ENCODE measurements around the gene THAP11.
"Not testable (repeated sequence)": the region's sequence is repeated elsewhere in the genome, so short reads cannot be mapped to it uniquely, and the experiment has no call there.

Gene THAP11

DNA sequence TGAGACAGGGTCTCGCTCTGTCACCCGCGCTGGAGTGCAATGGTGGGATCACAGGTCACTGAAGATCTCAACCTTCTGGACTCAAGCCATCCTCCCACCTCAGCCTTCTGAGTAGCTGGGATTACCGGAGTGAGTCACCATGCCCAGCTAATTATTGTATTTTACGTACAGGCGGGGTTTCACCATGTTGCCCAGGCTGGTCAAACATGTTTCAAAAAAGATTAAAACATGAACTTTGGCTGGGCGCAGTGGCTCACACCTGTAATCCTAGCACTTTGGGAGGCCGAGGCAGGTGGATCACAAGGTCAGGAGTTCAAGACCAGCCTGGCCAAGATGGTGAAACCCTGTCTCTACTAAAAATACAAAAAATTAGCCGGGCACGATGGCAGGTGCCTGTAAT is 4.9 kb upstream of the THAP11 start:
- DNase-seq = not testable (repeated sequence)

DNA sequence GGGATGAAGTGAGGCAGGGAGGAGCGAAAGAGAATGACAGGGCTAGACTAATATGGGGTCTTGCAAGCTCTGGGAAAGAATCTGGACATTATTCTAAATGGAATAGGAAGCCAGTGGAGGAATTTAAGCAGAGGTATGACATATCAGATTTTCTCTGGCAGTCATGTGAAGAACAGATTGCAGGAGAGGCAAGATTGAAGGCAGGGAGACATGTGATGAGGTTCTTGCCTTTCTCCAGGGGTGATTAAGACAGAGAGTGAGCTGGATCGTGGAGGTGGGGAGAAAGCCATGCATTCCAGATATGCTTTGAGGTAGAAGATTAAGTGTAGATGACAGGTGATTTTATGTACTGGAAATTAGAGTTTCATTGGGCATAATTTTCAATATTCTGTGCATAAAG is 4.3 kb upstream of the THAP11 start:
- DNase-seq = no peak

DNA sequence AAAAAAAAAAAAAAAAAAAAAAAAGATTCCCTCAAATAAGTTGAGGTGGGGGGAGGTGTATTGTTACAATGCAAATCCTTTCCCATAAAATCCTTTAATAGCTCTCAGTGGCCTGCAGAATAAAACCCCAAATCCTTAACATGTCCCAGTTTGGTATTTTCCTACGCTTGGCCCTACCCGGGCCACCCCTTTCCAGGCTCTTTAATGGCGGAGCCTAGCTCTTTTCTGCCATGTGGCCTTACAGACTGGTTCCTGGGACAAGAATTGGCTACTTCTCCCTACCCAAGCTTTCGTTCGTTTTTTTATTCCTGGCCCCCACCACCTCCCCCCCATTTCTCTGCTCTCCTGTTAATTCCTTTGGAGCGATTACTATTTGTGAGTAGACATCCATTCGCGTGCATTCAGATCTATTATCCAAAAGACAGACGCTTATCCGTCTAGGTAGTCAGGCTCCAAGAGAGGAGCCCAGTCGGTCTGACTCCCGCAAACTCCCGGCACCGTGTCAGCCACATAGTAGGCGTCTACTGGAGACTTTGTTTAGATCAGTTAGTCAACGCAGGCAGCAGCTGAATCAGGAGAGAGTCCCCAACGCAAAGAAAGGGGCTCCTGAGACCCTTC is 813 bp upstream of the THAP11 start:
- no peak for DNase-seq

DNA sequence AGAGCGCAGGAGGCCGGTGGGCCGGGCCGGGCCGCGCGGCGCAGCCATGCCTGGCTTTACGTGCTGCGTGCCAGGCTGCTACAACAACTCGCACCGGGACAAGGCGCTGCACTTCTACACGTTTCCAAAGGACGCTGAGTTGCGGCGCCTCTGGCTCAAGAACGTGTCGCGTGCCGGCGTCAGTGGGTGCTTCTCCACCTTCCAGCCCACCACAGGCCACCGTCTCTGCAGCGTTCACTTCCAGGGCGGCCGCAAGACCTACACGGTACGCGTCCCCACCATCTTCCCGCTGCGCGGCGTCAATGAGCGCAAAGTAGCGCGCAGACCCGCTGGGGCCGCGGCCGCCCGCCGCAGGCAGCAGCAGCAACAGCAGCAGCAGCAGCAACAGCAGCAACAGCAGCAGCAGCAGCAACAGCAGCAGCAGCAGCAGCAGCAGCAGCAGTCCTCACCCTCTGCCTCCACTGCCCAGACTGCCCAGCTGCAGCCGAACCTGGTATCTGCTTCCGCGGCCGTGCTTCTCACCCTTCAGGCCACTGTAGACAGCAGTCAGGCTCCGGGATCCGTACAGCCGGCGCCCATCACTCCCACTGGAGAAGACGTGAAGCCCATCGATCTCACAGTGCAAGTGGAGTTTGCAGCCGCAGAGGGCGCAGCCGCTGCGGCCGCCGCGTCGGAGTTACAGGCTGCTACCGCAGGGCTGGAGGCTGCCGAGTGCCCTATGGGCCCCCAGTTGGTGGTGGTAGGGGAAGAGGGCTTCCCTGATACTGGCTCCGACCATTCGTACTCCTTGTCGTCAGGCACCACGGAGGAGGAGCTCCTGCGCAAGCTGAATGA is 606 bp downstream of the THAP11 start:
- no peak for DNase-seq

DNA sequence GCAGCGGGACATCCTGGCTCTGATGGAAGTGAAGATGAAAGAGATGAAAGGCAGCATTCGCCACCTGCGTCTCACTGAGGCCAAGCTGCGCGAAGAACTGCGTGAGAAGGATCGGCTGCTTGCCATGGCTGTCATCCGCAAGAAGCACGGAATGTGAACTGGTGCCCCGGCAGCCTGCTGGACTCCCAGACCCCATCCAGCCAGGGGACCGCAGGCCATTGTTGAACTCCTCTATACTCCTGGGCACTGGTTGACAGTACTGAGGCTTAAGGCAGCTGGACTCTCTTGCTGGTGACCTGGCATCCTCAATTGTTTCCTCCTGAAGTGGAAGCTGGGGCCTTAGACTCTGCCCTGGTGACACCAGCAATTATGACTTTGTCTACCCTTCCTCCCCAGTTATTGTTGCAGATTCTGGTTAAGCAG is 1.2 kb downstream of the THAP11 start:
- DNase-seq = no peak

DNA sequence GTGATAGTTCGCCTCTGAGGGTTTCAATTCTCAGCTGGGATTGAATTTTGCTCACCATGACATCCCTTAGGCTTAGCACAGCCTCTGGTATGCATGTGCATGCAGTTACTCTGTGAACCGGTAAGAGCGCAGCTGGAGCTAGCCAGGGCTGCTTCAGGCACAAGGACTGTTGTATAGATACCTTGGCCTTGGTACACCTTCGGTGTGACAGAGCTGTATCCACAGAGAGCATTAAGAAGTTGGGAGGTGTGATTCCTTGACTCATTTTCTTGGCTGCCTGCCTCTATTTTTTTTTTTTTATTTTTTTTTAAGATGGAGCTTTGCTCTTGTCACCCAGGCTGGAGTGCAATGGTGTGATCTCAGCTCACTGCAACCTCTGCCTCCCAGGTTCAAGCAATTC is 2.4 kb downstream of the THAP11 start:
- DNase-seq = no peak

DNA sequence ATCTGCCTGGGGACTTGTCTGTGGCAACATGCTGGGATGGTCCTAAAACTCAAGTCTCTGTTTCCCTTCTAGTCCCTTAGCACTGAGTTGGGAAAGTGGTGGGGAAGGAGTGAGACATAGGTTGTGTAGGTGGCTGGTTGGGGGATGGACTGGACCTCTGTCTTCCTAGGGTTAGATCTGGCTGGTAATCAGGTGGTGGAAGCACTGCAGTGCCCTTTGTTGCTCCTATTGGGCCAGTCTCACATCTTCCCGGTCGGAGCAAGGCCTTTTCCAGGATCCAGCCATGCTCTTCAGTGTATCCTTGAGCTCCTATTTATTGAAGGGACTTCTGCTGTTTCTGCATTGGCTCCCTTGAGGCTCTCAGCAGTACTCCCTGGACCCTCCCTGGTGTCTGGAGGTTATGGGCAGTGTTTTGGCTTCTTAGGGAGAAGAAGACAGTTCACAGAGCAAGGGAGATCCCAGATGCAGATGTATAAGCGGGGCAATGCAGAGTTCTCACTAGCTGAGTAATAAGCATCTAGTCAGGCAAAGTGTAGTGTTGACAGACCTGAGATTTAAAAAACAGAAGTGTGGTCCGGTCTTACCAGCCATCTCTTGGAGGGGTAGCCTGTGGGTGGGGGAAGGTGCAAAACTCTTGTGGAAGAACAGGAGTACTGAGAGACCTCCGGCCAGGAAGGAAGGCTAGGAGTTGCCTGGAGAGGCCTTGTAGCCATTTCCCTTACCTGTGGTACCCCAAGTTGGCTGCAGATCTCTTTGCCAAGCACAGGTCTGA is 3.4 kb downstream of the THAP11 start:
- DNase-seq = no peak

DNA sequence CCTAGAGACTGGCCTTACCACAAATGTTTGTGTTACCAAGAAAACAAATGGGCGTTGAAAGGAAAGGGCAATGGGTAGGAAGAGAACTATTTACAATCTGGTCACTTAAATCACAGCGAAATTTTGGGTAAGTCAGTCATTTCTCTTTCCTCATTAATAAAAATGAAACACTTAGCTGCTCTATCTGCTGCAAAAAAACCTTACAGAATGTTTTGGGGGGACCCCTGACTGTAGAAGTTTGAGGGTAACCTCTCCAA is 3.9 kb downstream of the THAP11 start:
- no peak for DNase-seq

DNA sequence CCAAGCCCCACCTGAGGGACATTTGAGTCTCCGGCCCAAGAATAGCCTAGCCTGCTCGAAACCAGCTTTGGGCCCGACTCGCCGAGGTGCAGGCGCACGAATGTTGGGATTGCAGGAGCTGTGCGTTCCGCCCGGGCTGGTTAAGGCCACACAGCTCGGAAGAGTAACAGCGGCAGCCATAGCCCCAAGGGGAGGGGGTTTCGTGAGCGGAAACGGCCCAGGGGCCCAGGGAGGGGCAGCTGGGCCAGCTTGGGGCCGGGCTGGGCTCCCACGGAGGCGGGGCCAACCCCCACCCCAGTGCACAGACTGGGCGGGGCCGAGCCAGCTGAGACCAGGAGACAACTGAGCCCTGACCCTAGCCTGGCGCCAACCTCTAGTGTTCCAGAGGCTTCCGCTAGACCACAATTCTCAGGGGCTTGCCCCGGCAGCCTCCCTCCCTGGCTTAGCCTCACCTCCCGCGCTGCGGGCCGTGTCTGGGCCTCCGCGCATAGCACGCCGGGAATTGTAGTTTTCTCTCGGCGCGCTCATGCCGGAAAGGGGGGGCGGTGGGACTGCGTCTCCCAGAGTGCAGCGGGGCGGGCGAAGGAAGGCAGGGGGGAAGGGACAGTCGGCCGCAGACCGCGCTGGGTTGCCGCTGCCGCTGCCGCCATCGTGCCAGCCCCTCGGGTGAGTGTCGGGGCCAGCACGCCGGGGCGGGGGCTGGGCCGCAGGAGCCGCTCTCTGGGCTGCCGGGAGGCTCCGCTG is 4.4 kb downstream of the THAP11 start, which contains the start of gene NUTF2:
Gene NUTF2, plus strand, starts transcription at position 614 of the 744 bp plus-strand sequence. CDS start 18,198 bp downstream, outside the sequence.
- peak; percentile 93 for DNase-seq

DNA sequence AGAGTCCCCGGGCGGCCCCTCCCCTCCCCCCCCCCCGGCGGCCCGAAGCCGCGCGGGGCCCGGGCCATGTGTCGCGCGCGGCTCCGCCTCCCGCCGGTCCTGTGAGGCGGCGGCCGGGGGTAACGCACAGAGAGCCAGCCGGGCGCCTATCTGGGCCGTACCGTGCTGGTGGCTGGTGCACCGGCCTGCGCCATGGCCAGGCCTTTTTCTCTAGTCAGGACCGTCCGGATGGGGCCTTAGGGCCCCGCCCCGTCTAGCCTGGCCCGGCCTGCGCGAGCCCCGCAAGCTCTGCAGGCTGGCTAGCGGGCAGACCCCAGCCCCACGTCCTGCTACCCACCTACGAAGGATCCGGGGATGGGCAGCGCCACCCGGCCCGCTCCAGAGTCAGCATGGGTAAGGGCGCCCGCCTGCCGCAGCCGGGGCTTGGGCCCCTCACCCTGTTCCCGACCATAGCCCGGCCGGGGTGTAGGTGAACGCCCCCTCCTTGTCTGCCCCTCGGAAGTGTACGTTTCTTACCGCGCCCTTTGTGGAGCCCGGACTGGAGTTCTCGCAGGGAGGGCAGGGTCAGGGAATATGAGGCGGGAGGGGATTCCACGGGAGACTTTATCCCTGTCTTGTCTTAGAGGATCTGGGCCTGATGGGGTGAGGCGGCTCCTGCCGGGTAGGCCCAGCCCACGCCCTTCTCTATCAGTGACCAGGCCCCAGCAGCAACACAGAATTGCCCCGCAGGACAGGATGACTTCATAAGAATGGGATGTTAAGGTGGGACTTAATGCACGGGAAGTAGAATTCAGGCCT is 5.1 kb downstream of the THAP11 start, which contains the start of gene CENPT:
Gene CENPT, minus strand, starts transcription at position 630 of the 798 bp plus-strand sequence. CDS start 13,834 bp downstream, outside the sequence.
- peak; percentile 57 for DNase-seq

DNA sequence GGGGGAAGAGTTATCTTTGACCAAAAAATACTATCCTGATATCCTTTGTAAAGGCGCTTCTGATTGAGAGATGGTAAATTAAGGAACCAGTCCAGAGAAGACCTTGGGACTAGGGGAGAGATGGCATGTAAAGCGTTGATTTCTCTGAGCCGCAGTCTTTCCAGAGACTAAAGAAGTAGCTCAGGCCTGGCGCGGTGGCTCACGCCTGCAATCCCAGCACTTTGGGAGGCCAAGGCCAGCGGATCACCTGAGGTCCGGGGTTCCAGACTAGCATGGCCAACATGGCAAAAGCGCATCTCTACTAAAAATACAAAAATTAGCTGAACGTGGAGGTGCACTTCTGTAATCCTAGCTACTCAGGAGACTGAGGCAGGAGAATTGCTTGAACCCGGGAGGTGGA is 6.0 kb downstream of the THAP11 start:
- no peak for DNase-seq

DNA sequence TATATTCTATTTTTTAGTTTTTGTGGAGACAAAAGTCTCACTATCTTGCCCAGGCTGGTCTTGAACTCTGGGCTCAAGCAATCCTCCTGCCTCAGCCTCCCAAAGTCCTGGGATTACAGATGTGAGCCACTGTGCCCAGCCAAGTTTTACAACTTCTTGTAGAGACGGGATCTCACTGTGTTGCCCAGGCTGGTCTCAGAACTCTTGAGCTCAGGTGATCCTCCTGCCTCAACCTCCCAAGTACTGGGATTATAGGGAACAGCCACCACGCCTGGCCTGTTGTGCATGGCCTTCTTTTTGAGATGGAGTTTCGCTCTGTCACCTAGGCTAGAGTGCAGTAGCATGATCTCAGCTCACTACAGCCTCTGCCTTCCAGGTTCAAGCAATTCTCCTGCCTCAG is 11.6 kb downstream of the THAP11 start:
- DNase-seq = no peak

DNA sequence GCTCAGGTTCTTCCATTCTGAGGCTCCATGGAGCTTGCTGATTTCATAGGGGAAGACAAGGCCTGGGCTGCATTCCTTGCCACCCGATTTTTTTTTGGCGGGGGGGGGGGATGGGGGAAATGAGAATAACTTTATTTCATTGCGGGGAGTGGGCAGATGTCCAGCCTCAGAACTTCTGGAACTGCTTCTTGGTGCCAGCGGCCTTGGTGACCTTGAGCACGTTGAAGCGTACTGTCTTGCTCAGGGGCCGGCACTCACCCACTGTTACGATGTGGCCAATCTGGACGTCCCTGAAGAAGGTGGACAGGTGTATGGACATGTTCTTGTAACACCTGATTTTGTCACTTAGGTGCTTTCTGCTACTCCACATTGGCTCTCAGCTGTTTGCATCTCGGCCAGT is 13.7 kb downstream of the THAP11 start:
- DNase-seq = no peak

DNA sequence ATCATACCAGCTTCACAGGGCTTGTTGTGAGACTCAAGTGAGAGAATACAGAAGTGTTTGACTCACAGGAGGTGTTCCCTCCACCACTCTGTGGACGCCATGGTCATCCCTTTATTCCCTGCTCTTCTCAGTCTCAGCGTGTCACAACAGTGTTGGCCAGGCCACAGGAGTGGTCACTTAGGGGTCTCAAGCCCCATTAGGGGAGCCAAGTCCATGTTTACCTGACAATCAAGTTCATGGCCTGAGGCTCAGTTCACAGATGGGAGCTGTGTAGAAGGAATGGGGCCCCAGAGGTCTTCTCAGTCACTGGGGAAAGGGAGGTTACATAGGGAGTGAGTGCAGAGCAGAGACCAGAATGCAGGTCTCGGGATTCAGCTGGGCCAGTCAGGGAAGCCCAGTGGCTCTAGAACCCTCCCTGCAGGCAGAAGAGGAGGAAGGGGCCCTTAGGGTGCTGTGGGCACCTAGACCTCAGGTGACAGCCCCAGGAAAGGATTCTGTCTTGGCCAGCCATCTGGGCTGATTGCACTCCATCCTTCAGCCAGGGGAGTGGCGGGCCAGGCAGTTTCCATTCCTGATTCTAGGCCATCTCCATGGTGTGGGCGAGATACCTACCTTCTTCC is 14.9 kb downstream of the THAP11 start:
- no peak for DNase-seq

DNA sequence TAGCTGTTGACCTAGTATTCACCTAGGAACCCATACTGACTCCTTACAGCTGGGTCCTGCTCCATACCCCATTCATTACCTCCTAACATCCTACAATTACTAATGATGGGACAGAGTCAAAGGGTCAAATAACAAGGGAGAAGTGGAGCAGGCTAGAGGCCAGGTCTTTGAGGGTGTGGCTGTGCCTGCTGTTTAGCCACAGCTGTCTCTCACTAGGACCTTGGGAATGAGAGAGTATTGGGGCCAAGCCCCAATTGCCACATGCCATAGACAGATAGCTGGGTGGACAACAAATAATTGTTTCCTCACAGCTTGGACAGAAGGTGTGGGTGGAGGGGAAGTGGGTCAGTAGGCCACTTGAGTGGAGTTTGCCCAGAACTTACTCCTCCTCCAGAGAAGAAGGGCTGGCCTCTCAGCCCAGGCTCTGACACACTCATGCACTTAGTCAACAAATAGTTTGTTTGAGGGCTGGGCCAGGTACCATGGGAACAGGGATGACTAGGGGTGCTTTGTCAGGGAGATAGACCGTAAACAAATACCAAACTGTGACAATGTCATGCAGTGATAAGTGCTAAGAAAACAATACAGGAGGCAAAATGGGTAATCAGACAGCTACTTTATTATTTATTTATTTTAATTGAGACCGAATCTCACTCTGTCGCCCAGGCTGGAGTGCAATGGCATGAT is 15.6 kb downstream of the THAP11 start:
- peak; percentile 92 for DNase-seq

DNA sequence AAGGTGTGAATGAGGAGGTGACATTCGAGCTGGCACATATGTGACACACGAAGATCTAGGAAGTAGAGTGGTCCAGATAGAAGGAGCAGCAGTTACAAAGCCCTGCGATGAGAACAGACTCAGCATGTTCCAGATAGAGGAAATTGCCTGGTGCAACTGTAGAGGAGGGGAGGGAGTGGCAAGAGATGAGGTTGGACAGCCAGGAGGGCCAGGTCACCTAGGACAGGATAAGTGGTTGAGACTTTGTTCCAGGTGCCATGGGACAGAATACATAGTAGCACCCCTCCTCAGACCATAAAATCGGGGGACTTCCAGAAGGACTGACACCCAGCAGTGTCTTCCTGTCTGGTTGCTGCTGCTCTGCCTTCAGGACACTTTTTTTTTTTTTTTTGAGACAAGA is 16.4 kb downstream of the THAP11 start:
- DNase-seq = no peak

DNA sequence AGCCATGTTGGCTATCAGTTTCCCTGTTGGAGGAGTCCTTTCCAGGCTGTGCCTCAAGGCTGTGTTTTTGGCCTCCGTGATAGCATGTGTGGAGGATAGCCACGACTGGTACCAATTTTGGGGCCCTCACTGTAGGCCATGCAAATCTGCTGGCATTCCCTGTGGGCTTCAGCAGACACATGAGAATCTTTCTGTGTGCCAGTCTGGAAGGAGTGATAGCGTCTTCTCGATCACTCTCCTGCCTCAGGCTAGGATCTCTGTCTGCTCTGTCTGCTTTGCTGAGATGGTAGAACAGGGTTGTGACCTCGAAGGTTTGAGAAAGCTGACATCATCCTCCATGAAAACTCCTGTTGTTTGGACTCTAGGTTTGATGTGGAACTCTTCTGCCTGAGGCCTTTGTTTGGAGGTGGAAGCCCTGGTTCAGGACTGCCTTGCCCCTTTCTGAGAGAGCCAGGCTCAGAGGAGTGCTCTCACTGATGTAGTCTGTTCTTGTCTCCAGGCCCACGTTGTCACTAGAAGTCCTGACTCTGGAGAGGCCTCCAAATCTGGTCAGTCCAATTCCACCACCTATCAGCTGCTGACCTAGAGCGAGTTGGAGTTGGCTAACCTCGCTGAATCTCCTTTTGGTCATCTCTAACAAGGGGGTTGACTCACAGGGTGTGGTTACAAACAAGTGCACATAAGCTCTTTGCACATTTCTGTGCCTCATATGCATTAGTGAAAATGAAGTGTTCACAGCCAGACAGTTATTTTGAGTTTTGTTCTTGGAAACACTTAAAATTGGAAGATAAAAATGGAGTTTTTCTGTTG is 18.7 kb downstream of the THAP11 start:
- DNase-seq = no peak

DNA sequence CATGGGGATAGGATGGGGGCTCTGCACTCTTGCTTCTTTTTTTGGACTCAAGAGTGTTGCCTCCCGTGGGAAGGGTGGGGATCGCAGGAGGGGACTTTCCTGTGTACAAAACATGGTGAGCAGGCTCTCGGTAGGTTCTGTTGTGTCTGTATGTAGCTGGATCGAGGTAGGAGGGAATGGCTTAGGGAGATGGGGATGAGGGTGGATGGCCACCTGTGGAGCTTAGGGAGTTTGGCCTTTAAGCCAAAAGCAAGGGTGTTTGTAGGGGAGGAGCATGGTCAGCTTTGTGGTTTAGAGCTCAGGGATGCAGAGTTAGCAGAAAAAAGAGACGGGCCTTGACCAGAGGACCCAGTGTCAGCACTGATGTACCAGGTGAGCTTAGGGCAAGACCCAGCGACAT is 19.8 kb downstream of the THAP11 start:
- no peak for DNase-seq

DNA sequence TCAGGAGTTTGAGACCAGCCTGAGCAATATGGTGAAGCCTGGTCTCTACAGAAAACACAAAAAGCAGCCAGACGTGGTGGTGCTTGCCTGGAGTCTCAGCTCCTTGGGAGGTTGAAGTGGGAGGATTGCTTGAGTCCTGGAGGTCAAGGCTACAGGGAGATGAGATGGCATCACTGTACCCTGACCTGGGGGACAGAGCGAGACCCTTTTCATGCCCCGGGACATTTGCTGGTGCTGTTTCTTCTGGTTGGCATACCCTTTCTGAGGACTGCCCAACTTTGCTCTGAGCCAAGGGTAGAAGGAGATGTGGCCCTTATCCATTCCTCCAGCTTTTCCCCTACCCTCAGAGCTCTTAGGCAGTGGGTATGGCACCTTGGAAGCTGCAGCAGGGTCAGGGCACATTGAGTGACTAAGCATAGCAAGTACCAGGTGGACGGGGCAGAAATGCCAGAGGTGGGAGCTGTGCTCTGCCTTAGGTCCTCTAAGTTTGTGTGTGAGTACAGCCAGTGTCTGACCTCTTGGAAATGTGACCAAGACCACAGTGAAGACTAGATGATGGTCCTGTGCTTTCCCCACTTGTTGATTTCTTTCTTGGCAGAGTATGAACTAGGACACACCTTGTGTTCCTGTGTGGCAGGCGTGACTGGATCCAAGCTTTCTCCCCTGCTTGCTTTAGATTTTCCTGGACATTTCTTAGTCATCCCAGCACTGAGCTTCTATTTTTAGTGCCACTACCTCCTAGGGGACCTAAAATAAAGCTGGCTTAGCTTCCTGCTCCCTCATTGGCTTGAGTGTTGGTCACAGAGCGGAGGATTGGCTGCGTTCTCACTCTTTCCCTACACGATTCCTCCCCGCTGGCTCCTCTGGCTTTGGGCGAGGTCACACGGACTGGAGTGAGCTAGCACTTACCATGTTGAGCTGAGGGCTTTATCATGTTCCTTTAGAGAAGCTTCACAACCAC is 20.8 kb downstream of the THAP11 start:
- no peak for DNase-seq

Measured in amniotic stem cell (primary cell).